Islet of Langerhans (tissue), 1 donor: Measurements from ENCODE around the gene ABHD15.

Experiments
- FAIRE-seq: peaks from one replicate; lab custom pipeline; 2011; peaks lifted over from hg19 to GRCh38; lab: Jason Lieb, UNC

Gene ABHD15

DNA sequence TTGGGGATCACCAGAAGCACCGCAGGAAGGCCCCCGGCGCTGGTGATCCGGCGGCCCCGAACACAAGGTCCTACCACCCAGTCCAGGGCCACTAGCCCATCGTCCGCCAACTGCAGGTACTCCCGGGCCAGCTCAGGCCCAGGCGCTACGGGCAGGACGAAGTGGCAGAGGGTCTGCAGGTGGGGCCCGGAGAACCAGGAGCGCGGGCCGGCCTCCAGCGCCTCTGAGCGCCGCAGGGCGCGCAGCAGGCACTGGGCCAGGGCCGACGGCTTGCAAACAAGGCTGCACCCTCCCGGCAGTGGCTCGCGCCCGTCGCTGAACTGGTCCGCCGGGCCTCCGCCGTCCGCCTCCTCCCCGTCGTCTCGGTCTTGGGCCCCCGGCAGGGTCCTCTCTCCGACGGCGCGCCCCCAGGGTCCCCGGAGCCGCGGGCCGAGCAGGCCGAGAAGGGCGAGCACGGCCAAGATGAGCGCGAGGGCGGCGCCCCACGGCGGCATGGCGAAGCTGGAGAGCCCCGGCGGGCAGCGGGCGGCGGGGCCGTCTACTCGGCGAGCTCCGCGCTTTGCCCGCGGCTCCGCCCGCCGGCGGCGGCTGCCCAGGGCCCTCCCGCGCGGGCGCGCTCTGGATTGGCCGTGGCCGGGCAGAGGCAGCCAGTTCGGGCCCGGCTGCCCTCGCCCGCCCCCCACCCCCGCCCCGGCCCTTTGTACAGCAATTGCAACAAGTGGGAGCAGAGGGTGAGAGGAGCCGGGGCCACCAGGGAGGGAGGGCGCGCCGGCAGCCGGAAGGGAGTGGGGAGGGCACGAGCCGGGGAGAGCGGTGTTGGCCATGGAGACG, at the start of gene ABHD15:
ABHD15 (minus strand) TSS at position 565 of the 831 bp plus-strand sequence; CDS start at position 494, 71 bp downstream.
- FAIRE-seq, result no peak

DNA sequence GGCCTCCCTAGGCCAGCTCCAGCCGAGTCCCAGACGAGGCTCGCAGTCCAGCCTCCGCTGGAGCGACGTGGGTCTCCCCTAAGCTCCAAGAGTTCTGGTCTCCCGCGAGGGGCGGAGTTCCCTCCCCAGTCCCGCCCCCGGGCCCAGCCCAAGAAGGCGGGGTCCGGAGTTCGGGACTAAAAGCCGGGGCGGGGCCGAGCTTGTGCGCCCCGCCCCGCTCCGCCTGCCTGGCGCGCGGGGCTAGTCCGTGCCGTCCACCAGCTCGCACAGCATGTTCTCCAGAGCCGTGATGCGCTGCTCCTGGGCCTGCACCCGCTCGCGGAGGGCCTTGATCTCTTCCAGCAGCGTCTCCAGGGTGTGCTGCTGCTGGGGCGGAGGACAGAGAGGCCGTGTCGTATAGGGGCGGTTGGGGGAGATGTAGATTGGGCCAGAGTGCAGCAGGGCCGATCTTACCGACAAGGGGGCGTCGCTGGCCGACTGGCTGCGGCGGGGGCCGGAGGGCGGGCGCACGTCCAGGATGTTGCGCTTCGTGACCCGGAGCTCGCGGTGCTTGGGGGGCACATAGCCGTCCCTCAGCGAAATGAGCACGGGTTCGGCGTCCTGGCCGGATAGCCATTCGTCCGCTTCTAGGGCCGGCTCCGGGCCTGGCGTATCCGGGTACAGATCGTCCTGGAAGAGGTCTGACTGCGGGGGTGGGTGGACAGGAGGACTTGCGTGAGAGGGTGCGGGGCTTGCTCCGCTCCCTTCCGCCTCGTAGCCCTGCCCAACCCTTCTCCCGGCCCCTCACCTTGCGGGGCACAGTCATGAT, 48.9 kb upstream of the ABHD15 start:
- FAIRE-seq, result no peak

DNA sequence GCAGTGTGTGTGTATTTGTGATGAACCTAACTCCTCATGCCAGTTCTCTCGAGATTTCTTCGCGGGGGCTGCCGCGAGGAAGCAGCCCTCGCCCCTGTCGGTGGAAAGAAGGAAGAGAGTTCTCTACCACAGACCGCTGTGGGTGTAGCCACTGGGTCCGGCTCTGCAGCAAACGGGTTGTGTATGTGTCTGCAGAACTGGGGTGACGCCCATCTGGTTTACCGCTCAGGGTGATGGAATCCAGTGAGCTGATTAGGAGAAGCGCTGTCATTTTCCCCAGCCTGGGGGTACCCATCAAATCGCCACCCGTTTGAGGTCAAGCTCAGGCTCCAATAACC, 48.2 kb upstream of the ABHD15 start:
- no peak for FAIRE-seq

DNA sequence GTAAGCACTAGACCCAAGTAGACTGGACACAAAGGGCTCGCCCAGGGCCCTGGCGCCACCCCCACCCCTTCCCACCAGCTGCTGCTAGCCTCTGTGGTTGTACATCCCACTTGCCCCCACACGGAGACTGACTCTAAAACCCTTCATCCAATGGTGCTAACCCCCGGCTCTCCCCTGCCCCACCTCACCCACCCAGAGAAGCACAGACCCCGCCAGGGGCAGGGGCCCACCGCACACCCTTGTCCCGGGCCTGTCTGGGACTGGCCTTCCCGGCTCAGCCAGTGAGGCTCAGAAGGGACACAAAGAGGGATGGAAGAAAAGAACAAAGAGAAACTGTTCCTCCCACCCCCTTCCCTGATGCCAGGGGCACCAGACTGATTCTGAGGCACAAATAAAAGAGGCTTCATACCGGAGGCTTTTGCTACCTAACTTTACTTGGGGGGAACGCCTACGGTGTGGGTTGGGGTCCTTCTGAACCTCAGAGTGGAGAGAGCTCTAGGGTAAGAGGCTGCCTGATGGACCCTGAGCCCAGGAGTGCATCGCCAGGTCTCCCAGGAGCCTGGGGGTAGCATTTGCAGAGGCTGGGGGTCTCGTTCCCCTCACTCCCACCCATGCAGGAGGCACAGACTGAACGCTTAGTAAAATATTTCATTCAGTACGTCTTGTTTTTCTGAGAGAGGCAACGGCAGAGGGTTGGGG, 47.7 kb upstream of the ABHD15 start:
- no peak for FAIRE-seq

- no peak for FAIRE-seq
Observed at GRCh38 chr17:29613856-29614255, 47.0 kb upstream of the ABHD15 start.

GRCh38 chr17:29613352-29613837, 46.6 kb upstream of the ABHD15 start:
- FAIRE-seq, result no peak

GRCh38 chr17:29612404-29613280, 45.8 kb upstream of the ABHD15 start:
- no peak for FAIRE-seq

- no peak for FAIRE-seq
Observed at GRCh38 chr17:29612094-29612403, 45.2 kb upstream of the ABHD15 start.

DNA sequence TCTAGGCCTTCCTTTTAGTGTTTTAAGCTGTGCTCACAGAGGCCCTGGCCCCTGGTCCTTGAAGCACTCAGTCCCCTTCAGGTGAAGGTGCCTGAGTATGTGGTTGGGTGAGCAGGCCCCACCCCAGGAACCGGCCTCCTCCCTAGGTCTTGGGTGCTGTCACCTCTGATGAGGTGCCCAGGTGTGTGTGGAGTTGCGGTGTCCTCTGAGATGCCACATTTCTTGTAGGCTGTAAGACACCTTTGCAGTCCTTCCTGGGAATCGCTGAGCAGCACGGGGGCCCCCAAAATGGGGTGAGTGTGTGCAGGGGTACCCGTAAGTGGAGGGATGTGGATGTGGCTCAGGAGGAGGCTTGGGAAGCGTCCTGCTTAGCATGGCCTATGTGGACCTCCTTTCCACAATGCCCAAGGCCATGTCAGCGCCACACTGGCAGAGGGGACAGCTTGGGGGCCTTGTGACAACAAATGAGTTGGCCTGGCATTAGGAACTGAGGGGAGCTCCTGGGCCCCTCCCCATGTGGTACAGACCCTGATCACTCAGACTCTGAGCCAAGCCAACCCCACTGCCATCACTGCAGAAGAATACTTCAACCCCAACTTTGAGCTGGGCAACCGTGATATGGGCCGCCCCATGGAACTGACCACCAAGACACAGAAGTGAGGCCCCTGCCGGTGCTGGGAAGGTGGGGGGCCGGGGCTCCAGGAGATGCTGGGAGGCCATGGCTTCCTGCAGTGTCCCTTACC, 44.7 kb upstream of the ABHD15 start:
- no peak for FAIRE-seq

DNA sequence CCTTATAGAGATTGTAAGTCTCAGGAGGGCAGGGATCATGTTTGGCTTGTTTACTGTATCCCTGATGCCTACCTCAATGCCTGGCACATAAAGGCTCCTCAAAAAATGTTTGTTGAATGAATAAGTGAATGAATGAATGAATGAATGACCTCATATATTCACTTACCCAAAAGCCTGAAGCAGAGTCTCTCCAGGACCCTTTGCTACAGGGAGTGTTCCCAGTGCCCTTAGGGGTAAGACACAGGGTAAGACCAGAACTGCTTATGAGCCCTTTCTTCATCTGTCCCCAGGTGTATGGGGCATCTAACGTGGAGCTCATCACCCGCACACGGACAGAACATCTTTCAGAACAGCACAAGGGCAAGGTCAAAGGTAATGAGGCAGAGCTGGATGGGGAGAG, 43.6 kb upstream of the ABHD15 start:
- no peak for FAIRE-seq

DNA sequence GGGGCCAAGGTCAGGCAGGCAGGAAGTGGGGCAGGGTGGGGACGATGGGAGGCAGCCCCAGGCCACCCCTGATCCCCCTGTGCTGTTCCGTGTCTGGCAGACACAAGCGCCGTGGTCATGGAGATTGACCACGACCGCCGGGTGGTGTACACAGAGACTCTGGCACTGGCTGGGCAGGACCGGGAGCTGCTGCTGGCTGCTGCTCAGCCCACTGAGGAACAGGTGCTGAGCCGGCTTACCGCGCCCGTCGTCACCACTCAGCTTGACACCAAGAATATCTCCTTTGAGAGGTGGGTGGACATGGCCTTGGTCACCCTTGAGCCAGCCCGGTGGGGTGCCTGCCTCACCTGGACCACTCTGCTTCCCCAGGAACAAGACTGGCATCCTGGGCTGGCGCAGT, 42.1 kb upstream of the ABHD15 start:
- no peak for FAIRE-seq

- no peak for FAIRE-seq
Observed at GRCh38 chr17:29607557-29608195, 40.8 kb upstream of the ABHD15 start.

DNA sequence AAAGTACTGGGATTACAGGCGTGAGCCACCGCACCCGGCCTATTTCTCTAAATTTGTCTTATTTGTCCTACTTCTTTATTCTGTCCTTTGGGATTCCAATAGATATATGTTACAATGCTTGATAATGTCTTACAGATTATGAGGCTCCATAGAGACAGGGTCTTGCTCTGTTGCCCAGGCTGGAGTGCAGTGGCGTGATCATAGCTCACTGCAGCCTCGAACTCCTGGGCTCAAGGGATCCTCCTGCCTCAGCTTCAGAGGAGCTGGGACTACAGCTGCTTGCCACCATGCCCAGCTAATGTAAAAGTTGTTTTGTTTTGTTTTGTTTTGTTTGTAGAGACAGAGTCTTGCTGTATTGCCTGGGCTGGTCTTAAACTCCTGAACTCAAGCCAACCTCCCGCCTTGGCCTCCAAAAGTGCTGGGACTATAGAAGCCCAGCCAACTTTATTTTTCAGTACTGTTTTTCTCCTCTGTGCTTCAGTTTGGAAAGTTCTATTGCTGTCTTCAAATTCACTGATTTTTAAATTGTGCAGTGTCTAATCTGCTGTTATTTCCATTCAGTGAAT, 36.4 kb upstream of the ABHD15 start:
- no peak for FAIRE-seq

GRCh38 chr17:29597361-29598172, 30.7 kb upstream of the ABHD15 start:
- FAIRE-seq, result no peak

DNA sequence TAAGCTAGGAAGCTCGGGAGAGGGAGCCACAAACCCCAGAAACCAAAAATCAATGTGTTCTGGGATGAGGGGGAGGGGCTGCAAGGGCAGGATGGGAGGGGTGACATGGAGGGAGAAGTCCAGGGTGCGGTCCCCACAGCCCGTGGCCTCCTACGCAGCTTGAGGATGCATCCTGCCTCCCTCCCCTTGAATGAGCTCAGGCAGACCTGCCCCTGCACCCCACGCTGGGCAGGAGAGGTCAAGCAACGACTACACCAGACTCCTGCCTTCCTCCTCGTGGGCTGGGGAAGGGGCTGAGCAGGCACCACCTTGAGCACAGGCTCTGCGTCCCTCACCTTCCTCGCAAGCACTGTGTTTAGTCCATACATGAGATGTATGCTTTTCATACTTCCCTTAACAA, 30.0 kb upstream of the ABHD15 start:
- no peak for FAIRE-seq

DNA sequence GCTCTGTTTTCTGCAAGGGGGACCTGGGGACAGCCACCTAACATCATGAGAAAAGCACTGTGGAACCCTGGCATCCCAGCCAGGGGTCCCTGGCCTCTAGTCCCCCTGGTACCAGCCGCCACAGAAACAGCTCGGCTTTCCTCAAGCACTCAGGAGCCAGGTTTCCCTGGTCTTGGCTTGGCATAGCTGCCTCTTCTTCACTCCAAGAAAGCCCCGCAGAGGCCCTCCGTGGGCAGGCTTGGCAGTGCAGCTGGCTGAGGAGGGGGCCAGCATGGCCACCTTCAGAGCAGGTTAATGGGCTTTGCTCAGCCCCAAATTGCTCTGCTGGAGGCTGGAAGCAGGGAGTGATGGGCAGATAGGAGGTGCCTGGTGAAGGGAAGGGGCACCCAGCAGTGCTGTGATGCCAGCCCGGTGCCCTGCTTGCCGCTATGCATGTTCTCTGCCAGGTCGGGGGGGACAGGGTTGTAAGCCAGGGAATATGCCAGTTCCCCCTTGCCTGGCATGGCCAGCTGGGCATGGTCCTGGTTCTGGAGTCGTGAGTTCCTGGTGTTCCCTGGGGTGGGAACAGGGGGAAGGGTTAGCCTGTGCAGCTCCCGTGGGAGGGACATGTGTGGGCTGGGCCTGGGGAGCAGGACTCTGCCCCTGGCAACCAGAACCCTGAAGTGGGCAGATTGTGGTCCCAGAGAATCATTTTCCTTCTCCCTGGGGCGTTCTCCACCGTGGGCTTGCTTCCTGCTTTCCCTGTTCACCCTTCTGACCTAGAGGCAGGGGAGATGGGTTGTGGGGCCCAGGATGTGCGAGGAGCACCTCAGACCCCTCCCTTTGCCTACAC, 29.3 kb upstream of the ABHD15 start:
- no peak for FAIRE-seq

- FAIRE-seq, result no peak
Observed at GRCh38 chr17:29595107-29595942, 28.5 kb upstream of the ABHD15 start.
